Measurements from ENCODE around the gene MYO3B.
A peak's percentile ranks its signal among the peaks of the same experiment; 100 is the strongest.
"Not testable (repeated sequence)": the region's sequence is repeated elsewhere in the genome, so short reads cannot be mapped to it uniquely, and the experiment has no call there.

MYO3B gene

GRCh38 chr2:170582751-170583463, 405.0 kb downstream of the MYO3B start:
- no peak for DNase-seq

DNA sequence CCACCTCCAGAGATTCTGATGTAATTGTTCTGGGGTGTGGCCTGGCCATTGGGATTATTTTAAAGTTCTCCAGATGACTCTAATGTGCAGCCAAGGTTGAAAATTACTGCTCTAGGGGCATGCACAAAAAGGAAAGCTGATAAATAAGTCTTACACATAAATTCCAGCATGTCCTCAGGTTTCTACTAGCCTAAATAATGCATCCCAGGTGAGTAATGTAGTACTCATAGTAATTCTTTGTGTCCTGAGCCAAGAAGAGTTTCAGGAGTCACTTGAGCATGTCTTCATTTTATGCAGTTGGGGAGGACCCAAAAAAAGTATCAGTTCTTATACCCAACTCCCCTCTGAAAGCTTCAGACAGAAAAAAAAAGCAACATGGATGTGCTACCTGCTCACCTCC, 407.1 kb downstream of the MYO3B start:
- DNase-seq, result no peak

GRCh38 chr2:170586571-170587095, 408.7 kb downstream of the MYO3B start:
- DNase-seq, result no peak

- DNase-seq, result no peak
Measured at GRCh38 chr2:170587117-170587516, 409.2 kb downstream of the MYO3B start.

GRCh38 chr2:170587922-170588321, 410.0 kb downstream of the MYO3B start:
- no peak for DNase-seq

- no peak for DNase-seq
Measured at GRCh38 chr2:170588729-170589128, 410.8 kb downstream of the MYO3B start.

GRCh38 chr2:170596576-170596975, 418.6 kb downstream of the MYO3B start:
- no peak for DNase-seq

DNA sequence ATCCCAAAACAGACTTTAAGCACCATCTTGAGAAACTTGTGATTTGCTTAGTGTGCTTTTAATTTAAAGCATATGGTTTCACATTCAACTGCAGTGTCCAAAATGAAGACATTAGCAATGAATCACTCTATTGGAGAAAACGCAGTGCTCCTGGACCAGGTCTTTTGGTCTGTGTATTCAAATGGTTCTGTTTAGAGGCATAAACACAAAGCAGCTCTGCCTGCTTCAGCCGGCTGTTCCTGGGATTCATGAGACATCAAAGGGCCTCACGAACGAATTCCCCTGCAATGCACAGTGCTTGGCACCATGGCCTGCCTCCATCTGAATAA, 420.1 kb downstream of the MYO3B start:
- DNase-seq, result no peak

DNA sequence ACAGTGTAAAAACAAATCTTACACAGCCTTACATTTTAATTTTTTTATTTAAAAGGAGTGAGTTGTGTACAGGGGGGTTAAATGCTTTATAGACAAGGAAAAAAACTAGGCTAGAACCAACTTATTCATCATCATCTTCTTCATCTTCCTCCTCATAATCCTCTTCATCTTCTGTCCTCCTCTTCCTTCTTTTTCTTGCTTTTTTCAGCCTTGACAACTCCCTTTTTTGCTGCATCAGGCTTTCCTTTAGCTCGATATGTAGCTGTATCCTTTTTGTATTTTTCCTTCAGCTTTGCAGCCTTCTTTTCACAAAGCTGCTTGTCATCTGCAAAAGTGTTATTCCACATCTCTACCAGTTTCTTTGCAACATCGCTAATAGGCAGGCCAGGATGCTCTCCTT, 423.5 kb downstream of the MYO3B start:
- no peak for DNase-seq

DNA sequence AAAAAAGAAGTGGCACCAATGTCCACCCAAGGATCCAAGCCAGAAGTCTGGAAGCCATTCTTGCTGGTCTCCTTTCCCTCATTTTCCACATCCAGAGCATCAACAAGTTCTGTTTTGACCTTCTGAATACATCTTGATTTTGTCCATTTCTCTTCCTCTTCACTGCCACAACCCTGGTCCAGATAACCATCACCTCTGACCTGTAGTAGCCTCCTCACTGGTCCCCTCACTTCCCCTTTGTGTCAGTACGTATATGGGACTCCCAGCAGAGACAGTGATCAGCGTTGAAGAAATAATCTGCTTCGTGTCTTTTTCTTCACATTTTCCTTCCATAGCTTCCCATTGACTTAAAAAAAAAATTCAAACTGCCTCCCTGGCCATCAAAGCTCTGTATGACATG, 427.9 kb downstream of the MYO3B start:
- no peak for DNase-seq

DNA sequence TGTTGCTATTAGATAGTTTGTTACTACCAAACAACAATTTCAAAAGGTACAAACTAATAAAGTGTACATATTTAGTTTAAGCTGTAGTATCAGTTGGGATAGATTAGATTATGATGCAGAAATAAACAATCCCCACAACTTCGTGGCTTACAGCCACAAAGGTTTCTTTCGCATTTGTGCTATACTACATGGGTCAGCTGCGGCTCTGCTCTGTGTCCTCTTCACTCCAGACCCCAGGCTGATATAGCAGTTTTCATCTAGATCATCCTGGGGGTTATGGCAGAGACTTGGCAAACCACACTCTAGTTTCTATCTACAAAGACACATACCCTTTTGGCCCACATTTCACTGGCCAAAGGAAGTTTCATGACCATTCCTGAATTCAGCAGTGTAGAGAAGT, 429.2 kb downstream of the MYO3B start:
- no peak for DNase-seq

DNA sequence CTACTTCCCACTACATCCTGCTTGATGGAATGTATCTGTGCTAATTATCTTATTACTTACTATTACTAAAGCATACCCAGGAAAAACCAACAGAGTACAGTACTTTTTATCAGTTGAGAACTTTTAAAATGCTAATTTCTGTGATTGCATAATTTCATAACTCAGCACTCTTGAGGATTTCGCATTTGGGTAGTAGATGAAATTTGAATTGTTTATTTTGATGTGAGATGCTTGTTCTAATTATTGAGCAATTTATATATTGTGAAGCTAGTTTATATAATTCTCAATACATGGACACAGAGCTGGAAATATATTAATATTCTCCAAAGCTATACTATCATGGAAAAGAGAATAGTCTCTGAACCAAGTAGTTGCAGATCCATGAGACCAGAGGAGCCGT, 432.7 kb downstream of the MYO3B start:
- no peak for DNase-seq

DNA sequence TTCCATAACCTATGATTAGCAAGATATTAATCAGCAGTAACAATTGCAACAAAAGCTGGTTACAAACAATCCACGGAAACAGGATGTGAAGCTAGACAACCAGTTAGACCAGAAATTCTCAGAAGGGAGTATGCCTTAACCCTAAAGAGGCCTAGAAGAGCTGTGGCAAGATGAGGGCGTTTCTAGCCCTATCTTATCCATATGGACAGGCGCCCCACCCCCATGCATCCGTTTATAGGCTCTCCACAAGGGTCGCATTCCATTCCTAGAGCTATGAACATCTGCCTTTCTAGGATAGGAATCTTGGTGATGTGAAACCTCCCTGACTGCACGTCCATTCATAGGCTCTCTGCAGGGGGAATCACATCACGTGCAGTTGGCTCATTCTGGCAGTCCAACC, 441.0 kb downstream of the MYO3B start:
- DNase-seq, result not testable (repeated sequence)

GRCh38 chr2:170635094-170635493, 457.1 kb downstream of the MYO3B start:
- not testable (repeated sequence) for DNase-seq

DNA sequence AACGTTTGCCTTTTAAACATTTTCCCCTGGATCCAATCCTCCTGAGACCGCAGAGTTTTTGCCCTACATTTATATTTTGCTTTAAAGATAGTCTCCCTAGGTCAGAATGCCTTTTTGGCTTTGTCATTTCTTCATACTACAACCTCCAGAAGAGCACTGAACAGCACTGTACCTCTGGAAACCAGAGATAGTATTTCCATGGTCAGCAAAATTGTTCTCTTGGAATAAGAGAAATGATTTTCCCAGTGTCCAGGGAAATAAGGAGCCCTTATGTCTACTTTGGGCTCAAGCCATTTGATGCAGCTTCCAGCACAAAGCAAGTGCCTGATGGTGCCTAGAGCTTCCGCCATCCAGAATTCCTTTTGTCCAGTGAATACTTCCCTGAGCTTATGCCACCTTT, 461.7 kb downstream of the MYO3B start:
- DNase-seq, result no peak

- DNase-seq, result no peak
Measured at GRCh38 chr2:170641961-170642360, 464.0 kb downstream of the MYO3B start.

- DNase-seq, result no peak
Measured at GRCh38 chr2:170643346-170643745, 465.4 kb downstream of the MYO3B start.

- DNase-seq, result no peak
Measured at GRCh38 chr2:170647741-170648436, 469.9 kb downstream of the MYO3B start.

DNA sequence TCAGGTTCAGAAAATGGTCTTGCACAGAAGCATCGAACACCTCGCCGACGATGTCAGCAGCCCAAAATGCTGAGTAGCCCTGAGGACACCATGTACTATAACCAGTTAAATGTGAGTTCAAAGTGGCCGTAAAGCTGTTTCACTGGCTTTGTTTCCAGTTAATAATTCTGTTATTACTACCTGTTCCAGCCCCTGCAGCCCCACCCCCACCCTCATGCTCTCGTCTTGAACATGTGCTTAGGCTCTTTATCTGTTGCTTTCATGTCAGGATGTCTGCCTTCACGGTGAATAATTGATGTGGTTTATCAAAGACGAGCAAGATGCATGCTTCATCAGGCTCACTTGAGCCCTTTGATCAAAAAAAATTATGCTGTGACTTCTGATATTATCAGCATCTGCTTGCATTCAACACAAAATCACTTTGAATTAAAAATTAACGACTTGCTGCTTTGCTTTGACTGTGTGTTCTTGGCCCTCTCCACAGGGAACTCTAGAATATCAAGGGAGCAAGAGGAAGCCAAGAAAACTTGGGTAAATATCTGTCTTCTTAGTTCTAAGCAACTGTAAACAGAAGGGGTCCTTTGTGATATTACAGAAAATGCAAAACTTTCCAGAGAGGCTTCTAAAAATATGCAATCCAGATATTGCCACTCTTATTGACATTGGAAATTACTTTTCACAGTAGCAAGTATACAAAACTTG, 473.8 kb downstream of the MYO3B start:
- peak; percentile 10 for DNase-seq

- no peak for DNase-seq
Measured at GRCh38 chr2:170652637-170653417, 474.9 kb downstream of the MYO3B start.

- no peak for DNase-seq
Measured at GRCh38 chr2:170656669-170657068, 478.7 kb downstream of the MYO3B start.

GRCh38 chr2:170660409-170660808, 482.5 kb downstream of the MYO3B start:
- no peak for DNase-seq

GRCh38 chr2:170665743-170666142, 487.8 kb downstream of the MYO3B start:
- no peak for DNase-seq
